A549 (cell line): ENCODE measurements around the gene SPINDOC. TPM values are rescaled to one million over a fixed set of nuclear protein-coding genes. Genes with fewer than 3 reads are reported as not detected.

Source experiments
- ATAC-seq, 2 experiments: fragments of 200-7000 bp in 1 of 2; fragments of >200 bp in 1 of 2; cut with Nextera tagmentation in 1 of 2; cut with Tn5 transposase in 1 of 2; 3 replicates each; pipeline versions ENCODE4 v1.8.0 to v1.9.1; 2018 to 2020; ENCODE audit warnings: mild to moderate bottlenecking in 1 of 2, moderate library complexity in 1 of 2
- CTCF ChIA-PET: fragments of 300-600 bp; sonication (Branson Sonifier 250); formaldehyde crosslinking; extraction: SDS; loops from one replicate; lab custom pipeline; 2021; ENCODE audit warnings: antibody characterized with exemption, inconsistent platforms; lab: Yijun Ruan, JAX
- POLR2A ChIA-PET: fragments of 350-600 bp; formaldehyde crosslinking; extraction: SDS; loops from one replicate; lab custom pipeline; 2021; ENCODE audit warnings: antibody characterized with exemption, inconsistent platforms; lab: Yijun Ruan, JAX
- DNase-seq, 2 experiments: peaks; one replicate each; pipeline versions ENCODE4 v3.0.0 to v3.0.0-alpha.2; 2011 to 2016; ENCODE audit warnings: low read depth in 1 of 2, low spot score in 1 of 2
- FAIRE-seq: peaks from 2 replicates; lab custom pipeline; 2011; peaks lifted over from hg19 to GRCh38; lab: Jason Lieb, UNC
- H3K27ac ChIP-seq, 2 experiments: fragments of >200 bp; sonication (Bioruptor Twin); formaldehyde crosslinking; 3 replicates each; pipeline ENCODE4 v1.5.1; 2016 to 2017
- H3K4me1 ChIP-seq: fragments of >200 bp; sonication (Bioruptor Twin); formaldehyde crosslinking; 3 replicates; pipeline ENCODE4 v1.6.1; 2016
- H3K4me2 ChIP-seq: fragments of >200 bp; sonication (Bioruptor Twin); formaldehyde crosslinking; 3 replicates; pipeline ENCODE4 v1.6.1; 2016
- H3K4me3 ChIP-seq: fragments of >200 bp; sonication (Bioruptor Twin); formaldehyde crosslinking; 3 replicates; pipeline ENCODE4 v1.5.1; 2016
- H3K9me3 ChIP-seq: fragments of >200 bp; sonication (Bioruptor Twin); formaldehyde crosslinking; 3 replicates; pipeline ENCODE4 v1.6.1; 2016
- CEBPB ChIP-seq, 2 experiments: fragments of >200 bp in 1 of 2; sonication (Bioruptor Twin) in 1 of 2; formaldehyde crosslinking in 1 of 2; IDR thresholded peaks; 2 replicates each; pipeline ENCODE4 v1.6.1; 2012 to 2016
- CHD2 ChIP-seq: fragments of 150-350 bp; IDR thresholded peaks from 2 replicates; pipeline ENCODE4 v1.6.1; 2014; ENCODE audit warnings: low read length; ENCODE audit not compliant: partially characterized antibody
- CHD4 ChIP-seq: fragments of 200-600 bp; sonication (generic); IDR thresholded peaks from 2 replicates; pipeline ENCODE4 v1.6.1; 2016; ENCODE audit warnings: antibody characterized with exemption, mild to moderate bottlenecking, borderline replicate concordance
- EHF ChIP-seq: fragments of 250-450 bp; sonication (Bioruptor Pico); IDR thresholded peaks from 2 replicates; pipeline ENCODE4 v1.5.0; 2020; ENCODE audit warnings: mild to moderate bottlenecking
- EHMT2 ChIP-seq: fragments of 200-600 bp; sonication (generic); IDR thresholded peaks from 2 replicates; pipeline ENCODE4 v1.6.1; 2016; ENCODE audit warnings: antibody characterized with exemption, low read depth, mild to moderate bottlenecking, moderate library complexity
- EP300 ChIP-seq, 2 experiments: fragments of >200 bp; sonication (Bioruptor Twin); formaldehyde crosslinking; IDR thresholded peaks; 2 replicates in 1 of 2; 3 replicates in 1 of 2; pipeline ENCODE4 v1.6.1; 2016 to 2017
- ESRRA ChIP-seq: fragments of 150-350 bp; IDR thresholded peaks from 2 replicates; pipeline ENCODE4 v1.6.1; 2014; ENCODE audit warnings: mild to moderate bottlenecking, low read length, borderline replicate concordance
- FOSB ChIP-seq: fragments of 250-450 bp; sonication (Bioruptor Pico); IDR thresholded peaks from 2 replicates; pipeline ENCODE4 v1.5.0; 2020; ENCODE audit warnings: mild to moderate bottlenecking, moderate library complexity
- FOSL2 ChIP-seq, 2 experiments: fragments of 450-650 bp in 1 of 2; fragments of >200 bp in 1 of 2; sonication (Bioruptor Twin) in 1 of 2; formaldehyde crosslinking; IDR thresholded peaks; 2 replicates each; pipeline versions ENCODE4 v1.5.0 to v1.6.1; 2016 to 2020; ENCODE audit warnings: mild to moderate bottlenecking in 1 of 2, moderate library complexity in 1 of 2
- FOXS1 ChIP-seq: fragments of 250-450 bp; sonication (Bioruptor Pico); IDR thresholded peaks from 2 replicates; pipeline ENCODE4 v1.5.0; 2020; ENCODE audit warnings: mild to moderate bottlenecking, moderate library complexity
- GATA3 ChIP-seq: IDR thresholded peaks from 2 replicates; pipeline ENCODE4 v1.6.1; 2012; ENCODE audit warnings: borderline replicate concordance
- HDAC2 ChIP-seq: fragments of 200-600 bp; sonication (generic); IDR thresholded peaks from 2 replicates; pipeline ENCODE4 v1.6.1; 2016
- HEYL ChIP-seq: fragments of 250-450 bp; sonication (Bioruptor Pico); IDR thresholded peaks from 2 replicates; pipeline ENCODE4 v1.8.0; 2021; ENCODE audit warnings: mild to moderate bottlenecking, moderate library complexity
- HOXA7 ChIP-seq: fragments of 250-450 bp; sonication (Bioruptor Pico); IDR thresholded peaks from 2 replicates; pipeline ENCODE4 v1.5.0; 2020; ENCODE audit warnings: mild to moderate bottlenecking, moderate library complexity
- JUN ChIP-seq, 2 experiments: fragments of >200 bp; sonication (Bioruptor Twin); formaldehyde crosslinking; IDR thresholded peaks; 2 replicates in 1 of 2; 3 replicates in 1 of 2; pipeline ENCODE4 v1.6.1; 2016 to 2017
- KDM1A ChIP-seq: fragments of 200-600 bp; sonication (generic); IDR thresholded peaks from 2 replicates; pipeline ENCODE4 v1.6.1; 2016; ENCODE audit warnings: low read depth, mild to moderate bottlenecking
- KDM5A ChIP-seq: fragments of 200-600 bp; sonication (generic); IDR thresholded peaks from 2 replicates; pipeline ENCODE4 v1.6.1; 2016; ENCODE audit warnings: antibody characterized with exemption, mild to moderate bottlenecking
- MAZ ChIP-seq: fragments of 150-350 bp; IDR thresholded peaks from 2 replicates; pipeline ENCODE4 v1.6.1; 2014; ENCODE audit warnings: antibody characterized with exemption, low read depth, low read length, borderline replicate concordance
- MYC ChIP-seq: IDR thresholded peaks from 2 replicates; pipeline ENCODE4 v1.6.1; 2012; ENCODE audit warnings: mild to moderate bottlenecking, inconsistent platforms, low read length, improper control_type of control experiment, borderline replicate concordance
- NFE2L2 ChIP-seq: fragments of 150-350 bp; conservative IDR thresholded peaks from 2 replicates; pipeline ENCODE4 v1.6.1; 2014; ENCODE audit warnings: low read length
- NR3C1 ChIP-seq: fragments of >200 bp; sonication (Bioruptor Twin); formaldehyde crosslinking; IDR thresholded peaks from 3 replicates; pipeline ENCODE4 v1.6.1; 2017
- POLR2A ChIP-seq: IDR thresholded peaks from 2 replicates; pipeline ENCODE4 v1.6.1; 2012; ENCODE audit warnings: mild to moderate bottlenecking, low read length
- POLR2AphosphoS2 ChIP-seq: conservative IDR thresholded peaks from 2 replicates; pipeline ENCODE4 v1.6.1; 2012; ENCODE audit warnings: low read length, improper control_type of control experiment, inconsistent platforms
- RARB ChIP-seq: fragments of 250-450 bp; sonication (Bioruptor Pico); IDR thresholded peaks from 2 replicates; pipeline ENCODE4 v1.8.0; 2021; ENCODE audit warnings: mild to moderate bottlenecking, moderate library complexity
- RNF2 ChIP-seq: fragments of 200-600 bp; sonication (generic); IDR thresholded peaks from 2 replicates; pipeline ENCODE4 v1.6.1; 2016; ENCODE audit warnings: low read depth, mild to moderate bottlenecking, antibody characterized with exemption, moderate library complexity, borderline replicate concordance
- SMC3 ChIP-seq: fragments of >200 bp; sonication (Bioruptor Twin); formaldehyde crosslinking; IDR thresholded peaks from 3 replicates; pipeline ENCODE4 v1.6.1; 2018; ENCODE audit warnings: inconsistent platforms
- SREBF2 ChIP-seq: fragments of 450-650 bp; IDR thresholded peaks from 2 replicates; pipeline ENCODE4 v1.6.1; 2014; ENCODE audit warnings: mild to moderate bottlenecking, moderate library complexity
- TFCP2L1 ChIP-seq: fragments of 250-450 bp; sonication (Bioruptor Pico); IDR thresholded peaks from 2 replicates; pipeline ENCODE4 v1.5.0; 2021; ENCODE audit warnings: mild to moderate bottlenecking
- ZC3H11A ChIP-seq: fragments of 450-650 bp; IDR thresholded peaks from 2 replicates; pipeline ENCODE4 v1.6.1; 2014; ENCODE audit warnings: antibody characterized with exemption, mild to moderate bottlenecking
- ZFP36 ChIP-seq: fragments of 450-650 bp; IDR thresholded peaks from 2 replicates; pipeline ENCODE4 v1.6.1; 2014; ENCODE audit warnings: borderline replicate concordance; ENCODE audit not compliant: partially characterized antibody
- ZSCAN20 ChIP-seq: fragments of 250-450 bp; sonication (Bioruptor Pico); IDR thresholded peaks from 2 replicates; pipeline ENCODE4 v1.8.0; 2022; ENCODE audit warnings: mild to moderate bottlenecking, moderate library complexity
- WGBS: methylation state at CpG from one replicate; pipeline ENCODE4 v1.1.6; 2017; ENCODE audit errors: missing lambda C conversion rate; 5-methylcytosine and 5-hydroxymethylcytosine counted together
- polyA plus RNA-seq, 4 experiments: library from polyadenylated mRNA; depleted of rRNA in 3 of 4; stranded (reverse); fragments of >200 nt; fragmentation: RNase III in 1 of 4; extraction: RNeasy Plus Mini Kit Qiagen cat#74134 plus additional on column Dnase treatment in 1 of 4; gene quantifications; 2 replicates in 3 of 4; 3 replicates in 1 of 4; pipeline ENCODE4 v1.2.3, GENCODE V29; 2011 to 2017
- TF ChIP-seq, protein P1 (sequence below): fragments of 450-650 bp; IDR thresholded peaks from 2 replicates; pipeline ENCODE4 v1.6.1; 2014; ENCODE audit warnings: antibody characterized with exemption
- TF ChIP-seq, protein P2 (sequence below): IDR thresholded peaks from 2 replicates; pipeline ENCODE4 v1.6.1; 2012
- TF ChIP-seq, protein P3 (sequence below): fragments of 200-600 bp; sonication (generic); IDR thresholded peaks from 2 replicates; pipeline ENCODE4 v1.6.1; 2016; ENCODE audit warnings: antibody characterized with exemption, mild to moderate bottlenecking, moderate library complexity

Gene SPINDOC
- polyA plus RNA-seq, 2 of the 4 experiments (the other 2 are of a cell fraction): 17.6 to 34.8 TPM

DNA sequence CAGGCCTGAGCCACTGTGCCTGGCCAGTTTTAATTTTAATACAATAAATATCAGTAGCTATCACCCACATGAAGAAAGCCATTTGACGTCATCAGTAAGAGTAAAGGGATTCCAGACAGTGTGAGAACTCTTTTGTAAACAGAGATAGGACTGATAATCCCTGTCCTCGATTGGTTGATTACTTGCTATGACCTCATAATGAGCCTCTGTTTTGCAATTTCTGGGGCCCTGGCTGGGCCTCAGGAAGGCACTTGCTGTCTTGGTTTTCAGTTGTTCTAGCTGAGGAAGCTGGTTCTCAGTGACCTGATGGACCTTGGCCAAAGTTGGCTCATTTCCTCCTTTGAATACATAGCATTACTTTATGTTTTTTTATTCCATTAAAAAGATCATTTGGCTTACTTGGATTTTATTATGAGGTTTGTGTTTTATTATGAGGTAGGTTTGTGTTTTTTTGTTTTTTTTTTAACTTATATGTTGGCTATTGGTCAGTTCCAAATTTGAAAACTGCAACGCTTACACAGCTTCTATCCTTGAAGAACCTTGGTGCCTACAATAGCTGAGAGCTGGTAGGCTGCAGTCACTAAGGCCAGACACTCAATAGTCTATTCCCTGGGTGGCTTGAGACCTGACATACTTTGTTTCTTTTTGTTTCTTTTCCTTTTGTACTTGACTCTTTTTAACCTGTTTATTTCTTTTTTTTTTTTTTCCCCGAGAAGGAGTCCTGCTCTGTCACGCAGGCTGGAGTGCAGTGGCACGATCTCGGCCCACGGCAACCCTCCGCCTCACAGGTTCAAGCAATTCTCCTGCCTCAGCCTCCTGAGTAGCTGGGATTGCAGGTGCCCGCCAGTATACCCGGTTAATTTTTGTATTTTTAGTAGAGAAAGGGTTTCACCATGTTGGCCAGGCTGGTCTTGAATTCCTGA lies 45.6 kb downstream of the SPINDOC start:
- peak in 1 of 2 experiments; percentile 88 for DNase-seq
- Histone ChIP-seq H3K4me2 (peak overlapping the region; percentile 19), H3K27ac (peak overlapping the region; percentile 61 to 72; a peak in 5 of 6 replicates), H3K9me3 (no peaks in the 10 kb centered on the region), H3K4me3 (no peak overlapping the region), H3K4me1 (peaks cover 47% of the 10 kb centered on the region)
- POLR2A ChIA-PET: interaction anchor here (0.6 to 0.7 kb wide), 2 partner anchors 101 to 103 kb away, joined by 3 to 4 read pairs; no protein-coding TSS in a partner anchor
- TF ChIP-seq POLR2A (no peak), ESRRA (no peak), JUN (IDR thresholded peaks at IDR 0.05) (0 out of 5 replicates have a peak, but pooled peaks of 1 of the 2 experiments have one; percentile 35), EP300 (IDR thresholded peaks at IDR 0.05) (peak in 1 of 2 experiments; percentile 36; a peak in 1 of 5 replicates), FOXS1 (CRISPR knock-in tag) (no peak), GATA3 (peak; percentile 21; the same call in 1 of the 2 replicates), KDM1A (no peak), CEBPB (IDR thresholded peaks at IDR 0.05) (peak; percentile 36 to 79; a peak in 3 of 4 replicates), EHMT2 (no peak), RNF2 (no peak), HDAC2 (no peak), FOSB (no peak), ZSCAN20 (CRISPR knock-in tag) (no peak), CHD4 (no peak), CHD2 (no peak), POLR2AphosphoS2 (no peak), HOXA7 (CRISPR knock-in tag) (no peak), FOSL2 (IDR thresholded peaks at IDR 0.05) (no peak), FOSL2 (CRISPR knock-in tag; IDR thresholded peaks at IDR 0.05) (peak; percentile 41), RARB (no peak), SREBF2 (peak; percentile 10; the same call in 1 of the 2 replicates), NR3C1 (no peak), KDM5A (no peak), HEYL (CRISPR knock-in tag) (no peak), MYC (no peak)
- TF ChIP-seq, protein P1, sequence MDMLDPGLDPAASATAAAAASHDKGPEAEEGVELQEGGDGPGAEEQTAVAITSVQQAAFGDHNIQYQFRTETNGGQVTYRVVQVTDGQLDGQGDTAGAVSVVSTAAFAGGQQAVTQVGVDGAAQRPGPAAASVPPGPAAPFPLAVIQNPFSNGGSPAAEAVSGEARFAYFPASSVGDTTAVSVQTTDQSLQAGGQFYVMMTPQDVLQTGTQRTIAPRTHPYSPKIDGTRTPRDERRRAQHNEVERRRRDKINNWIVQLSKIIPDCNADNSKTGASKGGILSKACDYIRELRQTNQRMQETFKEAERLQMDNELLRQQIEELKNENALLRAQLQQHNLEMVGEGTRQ: no peak
- TF ChIP-seq, protein P2, sequence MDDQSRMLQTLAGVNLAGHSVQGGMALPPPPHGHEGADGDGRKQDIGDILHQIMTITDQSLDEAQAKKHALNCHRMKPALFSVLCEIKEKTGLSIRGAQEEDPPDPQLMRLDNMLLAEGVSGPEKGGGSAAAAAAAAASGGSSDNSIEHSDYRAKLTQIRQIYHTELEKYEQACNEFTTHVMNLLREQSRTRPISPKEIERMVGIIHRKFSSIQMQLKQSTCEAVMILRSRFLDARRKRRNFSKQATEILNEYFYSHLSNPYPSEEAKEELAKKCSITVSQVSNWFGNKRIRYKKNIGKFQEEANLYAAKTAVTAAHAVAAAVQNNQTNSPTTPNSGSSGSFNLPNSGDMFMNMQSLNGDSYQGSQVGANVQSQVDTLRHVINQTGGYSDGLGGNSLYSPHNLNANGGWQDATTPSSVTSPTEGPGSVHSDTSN: no peak
- peak; percentile 79 to 80 for ATAC-seq
- no peak for FAIRE-seq
- 75% methylated on average over 11 of the region's 11 CpGs for WGBS
- CTCF ChIA-PET: interaction anchor here (0.6 to 1.5 kb wide), 6 partner anchors 17 to 290 kb away, joined by 3 to 5 read pairs (median 4); no protein-coding TSS in a partner anchor

DNA sequence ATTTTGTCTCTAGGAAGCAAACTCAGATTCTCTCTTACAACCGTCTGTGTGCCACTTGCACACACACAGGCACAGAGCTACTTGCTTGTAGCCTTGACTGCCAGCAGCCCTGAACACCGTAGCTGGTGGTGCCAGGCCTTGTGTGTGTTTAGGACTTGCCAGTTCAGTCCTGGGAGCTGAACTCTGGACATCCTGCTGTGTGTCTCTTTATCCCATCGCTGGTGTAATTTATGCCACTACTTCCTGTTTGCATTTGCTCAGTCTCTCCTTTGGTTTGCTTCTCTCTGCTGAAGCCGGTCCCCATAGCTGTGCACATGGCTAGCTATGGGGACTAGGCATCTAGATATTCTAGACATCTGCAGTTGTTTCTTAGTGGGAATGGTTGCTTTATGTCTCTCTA lies 49.7 kb downstream of the SPINDOC start:
- peak in 1 of 2 experiments; percentile 71 for DNase-seq
- TF ChIP-seq SMC3: no peak
- no peak for TF ChIP-seq HEYL (CRISPR knock-in tag)
- no peak for TF ChIP-seq ZC3H11A
- TF ChIP-seq FOSB: no peak
- TF ChIP-seq HOXA7 (CRISPR knock-in tag): no peak
- TF ChIP-seq, protein P3, sequence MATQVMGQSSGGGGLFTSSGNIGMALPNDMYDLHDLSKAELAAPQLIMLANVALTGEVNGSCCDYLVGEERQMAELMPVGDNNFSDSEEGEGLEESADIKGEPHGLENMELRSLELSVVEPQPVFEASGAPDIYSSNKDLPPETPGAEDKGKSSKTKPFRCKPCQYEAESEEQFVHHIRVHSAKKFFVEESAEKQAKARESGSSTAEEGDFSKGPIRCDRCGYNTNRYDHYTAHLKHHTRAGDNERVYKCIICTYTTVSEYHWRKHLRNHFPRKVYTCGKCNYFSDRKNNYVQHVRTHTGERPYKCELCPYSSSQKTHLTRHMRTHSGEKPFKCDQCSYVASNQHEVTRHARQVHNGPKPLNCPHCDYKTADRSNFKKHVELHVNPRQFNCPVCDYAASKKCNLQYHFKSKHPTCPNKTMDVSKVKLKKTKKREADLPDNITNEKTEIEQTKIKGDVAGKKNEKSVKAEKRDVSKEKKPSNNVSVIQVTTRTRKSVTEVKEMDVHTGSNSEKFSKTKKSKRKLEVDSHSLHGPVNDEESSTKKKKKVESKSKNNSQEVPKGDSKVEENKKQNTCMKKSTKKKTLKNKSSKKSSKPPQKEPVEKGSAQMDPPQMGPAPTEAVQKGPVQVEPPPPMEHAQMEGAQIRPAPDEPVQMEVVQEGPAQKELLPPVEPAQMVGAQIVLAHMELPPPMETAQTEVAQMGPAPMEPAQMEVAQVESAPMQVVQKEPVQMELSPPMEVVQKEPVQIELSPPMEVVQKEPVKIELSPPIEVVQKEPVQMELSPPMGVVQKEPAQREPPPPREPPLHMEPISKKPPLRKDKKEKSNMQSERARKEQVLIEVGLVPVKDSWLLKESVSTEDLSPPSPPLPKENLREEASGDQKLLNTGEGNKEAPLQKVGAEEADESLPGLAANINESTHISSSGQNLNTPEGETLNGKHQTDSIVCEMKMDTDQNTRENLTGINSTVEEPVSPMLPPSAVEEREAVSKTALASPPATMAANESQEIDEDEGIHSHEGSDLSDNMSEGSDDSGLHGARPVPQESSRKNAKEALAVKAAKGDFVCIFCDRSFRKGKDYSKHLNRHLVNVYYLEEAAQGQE: no peak
- no peak for TF ChIP-seq NFE2L2
- no peak for TF ChIP-seq TFCP2L1 (CRISPR knock-in tag)
- no peak for TF ChIP-seq MAZ
- TF ChIP-seq ZFP36: no peak
- no peak for TF ChIP-seq EHF
- peak overlapping the region; percentile 68 to 75 for H3K27ac ChIP-seq
- 14% methylated on average over 4 of the region's 4 CpGs for WGBS
- peak; percentile 61 to 71; a peak in 5 of 6 replicates for ATAC-seq
- no peaks in the 10 kb centered on the region for H3K9me3 ChIP-seq
- H3K4me2 ChIP-seq: peak overlapping the region; percentile 53
- ChIA-PET POLR2A (interaction anchor here (1.2 kb wide), 1 partner anchor 24 kb away, joined by 4 read pairs; the partner anchor contains the start of gene MARK2), CTCF (interaction anchor here (1.1 to 2.1 kb wide), 5 partner anchors 10 to 95 kb away, joined by 4 to 9 read pairs (median 5); partner anchors contain the start of genes MARK2 and ZFTA)
- FAIRE-seq: no peak
- H3K4me3 ChIP-seq: no peak overlapping the region
- peaks cover 48% of the 10 kb centered on the region for H3K4me1 ChIP-seq
